Stimulated activated CD4-positive, alpha-beta T cell treated with anti-CD3 and anti-CD28 coated beads, Interleukin-12 subunit alpha, Interleukin-12 subunit beta, amount 100 ng/mL, for 4 hours (primary cell): Measurements from ENCODE around the gene SNX2.
"Not testable (repeated sequence)": the region's sequence is repeated elsewhere in the genome, so short reads cannot be mapped to it uniquely, and the experiment has no call there.

Experiments
- DNase-seq: peaks from one replicate; pipeline ENCODE4 v3.0.0-alpha.2; 2020

The SNX2 gene, protein sequence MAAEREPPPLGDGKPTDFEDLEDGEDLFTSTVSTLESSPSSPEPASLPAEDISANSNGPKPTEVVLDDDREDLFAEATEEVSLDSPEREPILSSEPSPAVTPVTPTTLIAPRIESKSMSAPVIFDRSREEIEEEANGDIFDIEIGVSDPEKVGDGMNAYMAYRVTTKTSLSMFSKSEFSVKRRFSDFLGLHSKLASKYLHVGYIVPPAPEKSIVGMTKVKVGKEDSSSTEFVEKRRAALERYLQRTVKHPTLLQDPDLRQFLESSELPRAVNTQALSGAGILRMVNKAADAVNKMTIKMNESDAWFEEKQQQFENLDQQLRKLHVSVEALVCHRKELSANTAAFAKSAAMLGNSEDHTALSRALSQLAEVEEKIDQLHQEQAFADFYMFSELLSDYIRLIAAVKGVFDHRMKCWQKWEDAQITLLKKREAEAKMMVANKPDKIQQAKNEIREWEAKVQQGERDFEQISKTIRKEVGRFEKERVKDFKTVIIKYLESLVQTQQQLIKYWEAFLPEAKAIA

GRCh38 chr5:122774861-122775549, at the start of gene SNX2:
Gene SNX2 (plus strand): TSS chr5:122775080. CDS start chr5:122775104, 24 bp downstream.
- DNase-seq, result peak; percentile 90

DNA sequence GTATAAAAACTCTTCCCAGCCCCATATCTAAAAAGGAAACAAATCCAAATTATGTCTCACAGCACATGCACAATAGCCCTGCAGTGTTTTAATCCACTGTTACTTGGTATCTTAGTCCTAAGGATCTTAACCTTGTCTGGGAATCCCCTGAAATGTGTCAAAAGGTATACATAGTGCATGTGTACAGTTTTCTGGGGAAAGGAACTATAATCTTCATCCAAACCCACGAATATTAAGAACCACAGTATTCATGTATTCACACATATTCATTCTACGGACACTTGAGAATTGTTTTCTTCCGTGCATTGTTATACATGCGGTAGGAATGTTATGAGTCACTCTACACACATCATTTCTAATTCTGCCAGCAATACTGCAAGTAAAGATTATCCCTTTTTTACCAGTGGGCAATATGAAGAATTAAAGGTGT, 47.8 kb upstream of the SNX2 start:
- DNase-seq, result no peak

DNA sequence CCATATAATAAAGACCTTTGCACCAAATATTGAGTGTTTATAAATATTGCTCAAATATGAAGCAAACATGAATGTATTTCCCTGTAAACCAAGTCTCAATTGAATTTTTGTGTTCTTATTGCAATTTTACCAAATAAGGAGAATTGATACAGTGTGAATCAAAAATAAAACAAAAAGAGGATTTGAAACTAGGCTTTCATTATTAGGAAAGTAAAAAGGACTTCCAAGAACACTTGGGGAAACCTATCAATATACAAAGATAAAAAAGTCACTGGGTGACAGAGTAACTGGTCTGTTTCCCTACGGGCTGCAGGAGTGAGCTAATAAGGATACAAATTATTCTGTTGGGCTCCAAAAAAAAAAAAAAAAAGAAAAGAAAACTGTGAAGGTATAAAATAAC, 44.8 kb upstream of the SNX2 start:
- no peak for DNase-seq

DNA sequence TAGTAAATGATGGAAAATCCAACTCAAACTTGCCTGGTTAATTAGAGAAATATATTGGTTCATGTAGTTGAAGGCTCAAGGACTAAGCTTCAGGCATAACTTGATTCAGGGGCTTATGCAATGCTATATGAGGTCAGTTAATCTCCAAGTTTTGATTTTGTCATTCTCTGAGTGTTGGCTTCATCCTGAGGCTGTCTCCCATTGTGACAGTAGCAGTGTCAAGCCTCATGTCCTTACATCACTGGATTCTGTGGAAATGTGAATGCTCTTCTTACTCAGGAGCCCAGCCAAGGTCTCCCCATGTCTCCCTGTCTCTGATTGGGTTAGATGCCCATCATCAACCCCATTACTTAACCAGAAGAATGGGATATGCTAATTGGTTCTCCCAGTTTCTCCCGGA, 44.4 kb upstream of the SNX2 start:
- DNase-seq, result no peak

DNA sequence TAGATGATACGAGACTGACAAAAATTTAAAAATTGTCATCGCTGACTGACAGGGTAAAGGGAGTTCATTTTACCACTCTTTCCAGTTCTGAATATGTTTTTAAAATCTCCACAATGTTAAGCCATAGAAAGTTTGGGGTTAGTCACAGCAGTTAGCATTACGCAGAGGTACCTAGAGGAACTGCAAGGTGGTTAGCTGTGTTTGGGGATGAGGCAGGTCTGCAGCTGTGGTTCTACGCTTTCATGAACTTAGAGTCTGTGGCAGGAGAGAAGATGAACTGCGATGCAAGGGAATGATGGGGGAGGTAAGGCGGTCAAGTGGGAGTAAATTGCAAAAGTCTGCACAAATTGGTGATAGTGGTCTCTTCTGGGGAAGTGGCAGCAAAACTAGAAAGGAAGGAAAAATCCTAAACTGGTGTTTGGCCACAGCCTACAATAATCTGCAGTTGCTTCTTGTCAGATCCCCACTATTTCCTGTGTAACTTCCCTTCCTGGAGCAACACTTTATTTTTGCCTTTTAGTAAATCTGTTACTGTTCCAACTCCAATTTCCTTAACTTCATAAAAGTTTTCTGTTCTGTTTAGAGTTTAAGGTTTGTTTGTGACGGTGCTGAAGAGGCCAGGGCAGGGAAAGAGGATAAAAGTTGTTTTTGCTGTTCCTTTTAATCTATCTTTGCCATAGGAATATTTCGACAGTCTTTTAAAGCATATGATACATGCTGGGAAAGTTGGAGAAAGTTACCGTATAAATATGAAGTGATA, 38.6 kb upstream of the SNX2 start:
- no peak for DNase-seq

DNA sequence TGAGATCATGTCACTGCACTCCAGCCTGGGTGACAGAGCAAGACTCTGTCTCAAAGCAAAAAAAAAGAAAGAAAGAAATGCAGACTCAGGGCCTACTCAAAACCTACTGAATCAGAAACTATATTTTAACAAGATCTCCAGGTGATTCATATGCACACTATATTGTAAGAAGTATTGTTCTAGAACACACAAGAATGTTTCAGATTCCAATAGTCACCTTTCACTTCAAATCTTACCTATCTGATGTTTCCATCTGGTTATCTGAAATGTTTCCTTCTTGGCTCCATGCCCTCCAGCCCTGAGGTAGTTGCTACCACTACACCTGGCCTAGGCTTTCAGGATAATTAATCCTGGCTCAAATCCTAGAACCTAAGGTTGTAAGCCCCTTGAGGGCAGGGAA, 36.8 kb upstream of the SNX2 start:
- no peak for DNase-seq

DNA sequence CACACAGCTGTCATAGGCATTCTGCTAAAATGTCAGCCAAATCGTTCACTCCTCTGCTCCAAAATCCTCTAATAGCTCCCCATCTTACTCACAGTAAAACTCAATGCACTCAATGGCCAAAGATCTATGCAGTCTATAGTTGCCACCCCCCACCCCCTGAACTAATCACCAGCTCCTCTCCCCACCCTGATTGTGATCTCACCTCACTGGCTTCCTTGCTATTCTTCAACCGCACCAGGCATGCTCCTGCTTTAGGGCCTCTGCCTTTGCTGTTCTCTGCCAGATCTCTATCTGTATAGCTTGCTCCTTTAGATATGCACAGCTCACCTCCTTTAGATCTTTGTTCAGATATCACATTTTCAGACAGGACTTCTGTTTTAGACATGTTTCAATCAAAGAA, 33.2 kb upstream of the SNX2 start:
- DNase-seq, result no peak

DNA sequence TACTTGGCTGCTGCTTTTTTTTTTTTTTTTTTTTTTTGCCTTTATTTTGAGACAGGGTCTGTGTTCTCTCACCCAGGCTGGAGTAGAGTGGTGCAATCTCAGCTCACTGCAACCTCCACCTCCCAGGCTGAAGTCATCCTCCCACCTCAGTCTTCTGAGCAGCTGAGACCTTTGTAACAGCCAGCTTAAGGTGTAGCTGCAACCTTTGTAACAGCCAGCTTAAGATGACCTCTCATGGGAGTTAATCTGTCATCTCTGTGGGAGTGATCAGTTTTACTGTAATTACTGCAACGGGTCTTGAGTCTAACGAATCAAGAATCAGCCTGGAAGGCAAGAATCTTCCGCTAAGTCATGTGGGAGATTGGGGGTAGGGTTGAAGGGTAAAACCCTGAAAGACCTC, 31.6 kb upstream of the SNX2 start:
- no peak for DNase-seq

- no peak for DNase-seq
Measured at GRCh38 chr5:122745597-122745996, 29.3 kb upstream of the SNX2 start.

- DNase-seq, result no peak
Measured at GRCh38 chr5:122749886-122750285, 25.0 kb upstream of the SNX2 start.

DNA sequence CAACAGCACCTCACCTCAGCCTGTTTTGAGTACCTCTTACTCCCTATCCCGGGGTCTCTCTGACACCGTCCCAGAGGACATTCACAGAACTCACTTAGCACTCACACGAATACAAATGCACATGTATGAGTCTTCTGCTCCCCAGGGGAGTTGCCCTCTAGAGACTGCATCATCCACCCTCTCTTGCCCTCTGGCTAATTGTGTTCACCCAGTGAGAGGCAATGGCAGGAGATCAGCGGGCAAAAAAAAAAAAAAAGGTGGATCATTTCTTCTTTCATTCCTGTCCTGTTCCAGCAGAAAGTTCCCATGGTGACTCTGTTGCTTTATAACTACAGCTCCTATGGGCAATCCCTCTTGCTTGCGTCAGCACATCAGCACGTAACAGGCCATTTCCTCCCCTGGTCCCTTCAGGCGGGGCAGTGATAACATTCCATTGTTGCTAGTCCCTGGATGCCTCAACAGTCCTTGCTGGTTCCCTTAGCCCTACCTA, 23.5 kb upstream of the SNX2 start:
- DNase-seq, result no peak

DNA sequence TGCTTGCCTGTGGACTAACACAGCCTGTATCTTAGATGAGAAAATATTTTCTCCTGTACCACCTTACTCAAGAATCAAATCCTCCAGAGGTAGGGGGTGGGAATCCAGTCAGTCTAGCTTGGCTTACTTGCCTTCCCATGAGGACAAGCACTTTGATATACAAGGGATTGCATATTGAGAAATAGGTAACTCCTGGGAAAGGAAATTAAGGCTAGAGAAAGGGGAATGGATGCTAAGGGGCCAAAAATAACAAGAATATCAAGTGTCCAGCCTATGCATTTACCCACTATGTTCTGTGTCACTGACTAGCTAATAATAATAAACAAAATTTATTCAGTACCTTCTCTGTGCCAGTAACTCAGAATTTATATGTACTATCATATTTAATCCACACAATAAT, 21.4 kb upstream of the SNX2 start:
- DNase-seq, result no peak

GRCh38 chr5:122755783-122756182, 19.1 kb upstream of the SNX2 start:
- DNase-seq, result no peak

DNA sequence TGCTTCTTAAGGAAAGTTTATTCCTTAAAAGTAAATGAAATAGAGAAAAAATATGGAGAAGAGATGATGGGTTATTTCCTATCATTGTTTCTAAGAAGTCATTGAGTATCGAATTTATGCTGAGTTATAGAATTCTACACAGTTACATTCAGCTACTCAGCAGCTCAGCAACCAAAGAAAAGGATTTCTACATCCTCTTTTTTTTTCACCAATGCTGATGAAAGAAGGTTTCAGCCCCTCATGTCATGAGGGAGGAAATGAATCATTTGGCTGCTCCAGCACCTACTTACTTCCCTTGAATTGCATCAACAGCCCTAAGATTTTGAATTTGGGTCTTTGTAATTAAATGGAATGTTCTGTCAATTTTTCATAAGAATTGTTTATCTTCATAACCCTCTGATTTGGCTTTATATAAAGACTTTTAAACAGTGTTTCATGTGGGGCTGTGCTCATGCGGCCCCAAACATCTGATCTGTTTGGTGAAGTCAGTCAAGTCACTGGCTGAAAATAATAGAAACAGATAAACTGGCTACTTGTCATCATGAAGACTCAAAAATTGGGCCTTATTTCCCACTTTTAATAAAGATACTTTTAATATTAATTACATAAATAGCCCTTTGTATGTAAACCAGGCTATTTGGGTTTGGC, 18.5 kb upstream of the SNX2 start:
- no peak for DNase-seq

DNA sequence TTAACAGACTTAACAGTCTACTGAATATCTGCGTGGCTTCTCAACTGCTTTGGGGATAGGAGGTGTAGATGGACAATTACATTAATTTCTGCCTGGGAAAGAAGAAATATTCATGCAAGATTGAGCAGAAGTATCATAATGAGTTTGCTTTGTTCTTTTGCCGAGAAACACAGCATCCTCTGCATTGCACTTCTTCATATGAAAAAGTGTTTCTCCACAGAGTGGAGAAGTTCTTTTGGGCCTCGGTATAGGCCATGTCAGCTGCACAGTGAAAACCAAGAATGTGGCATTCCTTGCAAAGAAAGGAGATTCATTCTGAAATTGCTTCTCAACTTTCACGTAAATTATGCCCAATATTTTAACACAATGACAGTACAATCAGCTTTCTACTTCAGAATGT, 17.6 kb upstream of the SNX2 start:
- no peak for DNase-seq

GRCh38 chr5:122759241-122760070, 15.4 kb upstream of the SNX2 start:
- no peak for DNase-seq

GRCh38 chr5:122760236-122760635, 14.6 kb upstream of the SNX2 start:
- no peak for DNase-seq

DNA sequence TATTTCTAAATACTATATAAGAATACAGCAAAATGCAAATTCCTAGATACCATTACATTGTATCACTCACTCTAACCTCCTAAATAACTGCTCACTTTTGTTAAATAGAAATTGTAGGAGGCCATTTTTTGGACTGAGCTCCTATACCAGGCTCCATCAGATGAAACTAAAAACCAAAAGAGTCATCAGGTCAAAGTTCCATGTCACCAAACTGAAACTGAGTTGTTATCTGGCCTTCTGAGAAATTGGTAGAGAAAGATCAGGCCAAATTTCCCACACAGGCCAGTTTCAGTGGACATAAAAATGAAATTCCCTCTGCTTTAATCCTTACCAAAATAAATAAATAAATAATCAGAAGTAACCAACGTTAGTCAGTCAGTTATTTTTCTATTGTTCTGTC, 13.8 kb upstream of the SNX2 start:
- no peak for DNase-seq

GRCh38 chr5:122761896-122762295, 13.0 kb upstream of the SNX2 start:
- DNase-seq, result not testable (repeated sequence)

GRCh38 chr5:122766130-122766529, 8.8 kb upstream of the SNX2 start:
- DNase-seq, result no peak

DNA sequence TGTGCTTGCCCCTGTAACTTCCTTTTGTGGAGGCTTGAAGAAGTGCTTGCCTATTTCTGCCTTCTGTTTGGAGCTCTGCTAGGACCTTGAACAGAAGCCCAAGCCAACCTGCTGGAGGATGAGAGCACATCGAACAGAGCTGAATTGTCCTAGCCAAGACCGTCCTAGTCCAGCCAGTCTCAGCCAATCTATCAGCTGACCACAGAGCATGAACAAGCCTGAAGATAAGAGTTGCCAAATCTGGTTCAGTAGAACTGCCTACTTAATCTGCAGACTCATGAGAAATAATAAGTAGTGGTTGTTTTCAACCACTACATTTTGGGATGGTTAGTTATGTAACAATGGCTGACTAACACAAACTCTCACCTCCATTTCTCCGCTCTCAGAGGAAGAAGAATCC, 4.4 kb upstream of the SNX2 start:
- DNase-seq, result no peak

DNA sequence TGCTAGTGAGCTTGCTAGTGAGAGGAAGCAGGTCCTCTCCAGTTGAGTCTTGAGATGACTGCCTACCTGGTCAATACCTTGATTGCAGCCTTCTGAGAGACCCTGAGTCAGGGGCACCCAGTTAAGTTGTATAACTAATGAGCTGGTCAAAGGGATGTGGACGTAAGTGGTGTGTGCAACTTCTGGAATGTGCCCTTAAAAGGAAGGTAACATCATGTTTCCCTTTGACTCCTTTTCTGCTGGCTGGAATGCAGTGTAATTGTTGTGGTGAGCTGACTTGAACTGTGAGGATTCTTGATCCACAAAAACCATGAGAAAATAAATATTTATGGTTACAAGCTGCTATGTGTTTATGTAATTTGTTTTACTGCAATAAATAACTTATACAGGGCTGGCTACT, 2.4 kb upstream of the SNX2 start:
- no peak for DNase-seq
